Effector CD8-positive, alpha-beta T cell (primary cell): ENCODE measurements around the gene XAB2.

Experiments
- DNase-seq: peaks from one replicate; lab custom pipeline; 2025; lab: John Stamatoyannopoulos, UW

Gene XAB2

DNA sequence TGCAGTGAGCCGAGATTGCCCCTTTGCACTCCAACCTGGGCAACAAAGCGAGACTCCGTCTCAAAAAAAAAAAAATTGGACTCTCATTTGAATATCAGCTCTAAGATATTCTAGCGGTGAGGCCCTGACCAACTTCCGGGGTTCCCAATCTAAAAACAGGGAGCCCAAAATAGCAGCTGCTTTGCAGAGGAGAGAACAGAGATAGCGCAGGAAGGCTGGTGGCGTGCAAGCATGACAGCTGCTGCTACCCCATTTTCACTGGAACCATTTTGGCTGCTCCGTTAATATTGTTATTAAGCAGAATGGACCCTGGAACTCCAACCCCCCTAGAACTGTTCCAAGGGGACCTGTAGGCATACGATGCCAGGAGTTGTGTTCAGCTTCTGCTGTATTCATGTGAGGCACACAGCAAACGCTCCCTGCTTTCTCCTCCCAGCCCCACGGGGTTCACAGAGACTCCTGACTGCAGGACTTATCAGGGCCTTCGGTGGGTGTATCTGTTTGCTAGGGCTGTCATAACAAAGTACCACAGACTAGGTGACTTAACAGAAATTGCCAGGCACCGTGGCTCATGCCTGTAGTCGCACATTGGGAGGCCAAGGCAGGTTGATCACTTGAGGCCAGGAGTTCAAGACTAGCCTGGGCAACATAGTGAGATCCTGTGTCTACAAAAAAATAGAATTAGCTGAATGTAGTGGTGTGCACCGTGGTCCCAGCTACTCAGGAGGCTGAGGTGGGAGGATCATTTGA, 19.1 kb upstream of the XAB2 start:
- no peak for DNase-seq

DNA sequence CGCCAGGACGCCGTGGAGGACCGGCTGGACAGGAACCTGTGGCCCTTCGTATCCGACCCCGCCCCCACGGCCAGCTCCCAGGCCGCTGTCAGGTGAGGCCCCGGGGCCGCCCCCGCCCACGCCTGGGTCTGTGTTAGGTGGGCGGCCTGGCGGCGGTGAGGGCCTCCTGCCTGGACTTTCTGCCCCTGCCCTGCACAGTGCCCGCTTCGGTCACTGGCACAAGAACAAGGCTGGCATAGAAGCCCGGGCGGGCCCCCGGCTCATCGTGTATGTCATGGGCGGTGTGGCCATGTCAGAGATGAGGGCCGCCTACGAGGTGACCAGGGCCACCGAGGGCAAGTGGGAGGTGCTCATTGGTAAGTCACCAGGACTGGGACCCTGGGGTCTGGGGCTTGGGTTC, 17.8 kb upstream of the XAB2 start:
- no peak for DNase-seq

DNA sequence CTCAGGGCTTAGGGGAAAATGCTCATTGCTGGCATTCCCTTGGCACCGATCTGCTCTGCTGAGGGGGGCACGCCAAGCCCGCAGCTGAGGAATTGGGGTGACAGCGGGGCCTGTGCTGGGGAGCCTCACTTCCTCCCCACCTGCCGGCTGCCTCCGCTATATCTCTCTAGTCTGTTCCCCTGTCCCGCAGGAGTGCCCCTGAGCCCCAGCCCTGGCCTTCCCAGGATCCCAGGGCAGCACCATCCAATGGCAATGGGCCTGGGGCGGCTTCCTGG, 17.0 kb upstream of the XAB2 start:
- DNase-seq: no peak

DNA sequence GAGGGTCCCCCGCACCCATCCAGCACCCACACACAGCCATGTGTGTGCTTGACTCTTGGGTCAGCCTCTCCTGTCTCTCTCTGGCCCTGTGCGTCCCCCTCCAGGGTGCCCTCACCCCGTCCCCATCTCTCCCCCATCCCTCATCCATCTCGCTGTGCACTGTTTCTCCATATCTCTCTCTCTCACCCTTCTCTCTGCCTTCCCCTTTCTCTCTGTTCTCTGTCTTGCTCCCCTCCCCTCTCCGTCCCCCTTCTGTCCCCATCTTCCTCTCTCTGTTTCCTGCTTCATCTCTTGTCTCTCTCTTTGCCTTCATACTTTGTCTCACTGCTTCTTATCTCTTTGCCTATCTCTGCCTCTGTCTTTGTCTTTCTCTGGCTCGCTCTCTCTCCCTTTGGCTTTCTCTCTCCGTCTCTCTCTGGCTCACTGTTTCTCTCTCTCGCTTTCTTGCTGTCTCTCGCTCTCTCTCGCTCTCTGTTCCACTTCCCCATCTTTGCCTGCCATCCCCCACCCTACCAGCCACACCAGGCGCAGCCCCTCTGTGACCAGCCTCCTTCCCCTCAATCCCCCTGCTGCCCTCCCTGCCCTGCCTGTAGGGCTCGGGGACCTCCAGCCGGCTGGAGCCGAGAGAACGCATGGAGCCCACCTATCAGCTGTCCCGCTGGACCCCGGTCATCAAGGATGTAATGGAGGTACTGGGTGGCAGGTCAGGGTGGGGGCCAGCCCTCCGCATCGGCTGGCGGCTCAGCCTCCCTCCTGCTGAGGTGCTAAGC, 16.5 kb upstream of the XAB2 start:
- no peak for DNase-seq

DNA sequence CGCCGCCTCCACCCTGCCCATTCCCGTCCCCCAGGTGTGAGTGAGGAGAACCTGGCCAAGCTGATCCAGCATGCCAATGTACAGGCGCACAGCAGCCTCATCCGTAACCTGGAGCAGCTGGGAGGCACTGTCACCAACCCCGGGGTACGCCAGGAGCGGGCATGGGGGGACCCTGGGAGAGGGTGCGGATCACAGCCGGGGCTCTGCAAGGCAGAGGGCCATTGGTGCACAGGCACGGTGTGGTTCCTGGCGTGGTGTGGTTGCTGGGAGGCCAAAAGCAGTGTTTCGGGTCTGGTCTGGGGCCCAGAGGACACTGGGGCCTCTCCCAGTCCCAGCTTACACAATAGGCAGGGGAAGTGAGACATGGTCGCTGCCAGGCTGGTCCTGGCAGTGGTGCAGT, 15.8 kb upstream of the XAB2 start:
- no peak for DNase-seq

DNA sequence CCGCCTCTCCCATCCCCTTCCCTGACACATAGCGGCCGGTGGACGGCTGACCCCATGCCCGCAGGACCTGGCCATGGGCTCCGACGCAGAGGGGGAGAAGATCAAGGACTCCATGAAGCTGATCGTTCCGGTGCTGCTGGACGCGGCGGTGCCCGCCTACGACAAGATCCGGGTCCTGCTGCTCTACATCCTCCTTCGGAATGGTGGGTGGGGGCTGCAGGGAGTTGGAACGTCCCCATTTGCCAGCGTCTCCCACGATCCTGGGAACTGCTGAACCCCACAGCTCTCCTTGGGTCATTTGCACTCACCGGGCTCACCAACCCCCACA, 15.2 kb upstream of the XAB2 start:
- DNase-seq: no peak

DNA sequence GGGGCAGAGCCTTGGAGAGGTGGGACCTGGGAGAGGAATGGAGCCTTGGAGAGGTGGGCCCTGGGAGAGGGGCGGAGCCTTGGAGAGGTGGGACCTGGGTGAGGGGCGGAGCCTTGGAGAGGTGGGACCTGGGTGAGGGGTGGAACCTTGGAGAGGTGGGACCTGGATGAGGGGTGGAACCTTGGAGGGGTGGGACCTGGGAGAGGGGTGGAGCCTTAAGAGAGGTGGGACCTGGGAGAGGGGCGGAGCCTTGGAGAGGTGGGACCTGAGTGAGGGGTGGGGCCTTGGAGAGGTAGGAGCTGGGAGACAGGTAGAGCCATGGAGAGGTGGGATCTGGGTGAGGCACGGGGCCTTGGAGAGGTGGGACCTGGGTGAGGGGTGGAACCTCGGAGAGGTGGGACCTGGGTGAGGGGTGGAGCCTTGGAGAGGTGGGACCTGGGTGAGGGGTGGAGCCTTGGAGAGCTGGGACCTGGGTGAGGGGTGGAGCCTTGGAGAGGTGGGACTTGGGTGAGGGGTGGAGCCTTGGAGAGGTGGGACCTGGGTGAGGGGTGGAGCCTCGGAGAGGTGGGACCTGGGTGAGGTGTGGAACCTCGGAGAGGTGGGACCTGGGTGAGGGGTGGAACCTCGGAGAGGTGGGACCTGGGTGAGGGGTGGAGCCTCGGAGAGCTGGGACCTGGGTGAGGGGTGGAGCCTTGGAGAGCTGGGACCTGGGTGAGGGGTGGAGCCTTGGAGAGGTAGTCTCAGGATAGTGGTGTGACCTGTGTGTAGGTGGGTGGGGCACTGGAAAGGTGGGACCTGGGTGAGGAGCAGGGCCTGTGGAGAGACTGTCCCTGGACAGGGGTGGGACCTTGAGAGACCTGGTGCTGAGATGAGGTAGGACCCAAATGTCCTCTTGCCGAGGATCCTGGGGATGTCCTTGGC, 14.5 kb upstream of the XAB2 start:
- peak; percentile 19 for DNase-seq

DNA sequence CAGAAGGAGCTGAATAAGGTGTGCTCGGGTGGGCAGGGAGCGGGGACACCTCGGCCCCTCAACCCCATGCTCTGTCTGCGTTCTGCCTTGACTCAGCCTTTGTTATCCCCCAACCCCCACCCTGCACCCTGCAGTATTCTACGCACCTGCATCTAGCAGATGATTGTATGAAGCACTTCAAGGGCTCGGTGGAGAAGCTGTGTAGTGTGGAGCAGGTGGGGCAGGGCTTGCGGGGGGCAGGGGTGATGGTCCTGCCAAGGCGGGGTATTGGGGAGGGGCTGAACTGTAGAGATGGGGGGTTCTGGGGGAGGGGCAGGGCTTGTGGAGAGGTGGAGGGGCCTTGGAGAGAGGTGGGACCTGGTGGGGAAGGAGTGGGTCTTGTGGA, 13.7 kb upstream of the XAB2 start:
- no peak for DNase-seq

DNA sequence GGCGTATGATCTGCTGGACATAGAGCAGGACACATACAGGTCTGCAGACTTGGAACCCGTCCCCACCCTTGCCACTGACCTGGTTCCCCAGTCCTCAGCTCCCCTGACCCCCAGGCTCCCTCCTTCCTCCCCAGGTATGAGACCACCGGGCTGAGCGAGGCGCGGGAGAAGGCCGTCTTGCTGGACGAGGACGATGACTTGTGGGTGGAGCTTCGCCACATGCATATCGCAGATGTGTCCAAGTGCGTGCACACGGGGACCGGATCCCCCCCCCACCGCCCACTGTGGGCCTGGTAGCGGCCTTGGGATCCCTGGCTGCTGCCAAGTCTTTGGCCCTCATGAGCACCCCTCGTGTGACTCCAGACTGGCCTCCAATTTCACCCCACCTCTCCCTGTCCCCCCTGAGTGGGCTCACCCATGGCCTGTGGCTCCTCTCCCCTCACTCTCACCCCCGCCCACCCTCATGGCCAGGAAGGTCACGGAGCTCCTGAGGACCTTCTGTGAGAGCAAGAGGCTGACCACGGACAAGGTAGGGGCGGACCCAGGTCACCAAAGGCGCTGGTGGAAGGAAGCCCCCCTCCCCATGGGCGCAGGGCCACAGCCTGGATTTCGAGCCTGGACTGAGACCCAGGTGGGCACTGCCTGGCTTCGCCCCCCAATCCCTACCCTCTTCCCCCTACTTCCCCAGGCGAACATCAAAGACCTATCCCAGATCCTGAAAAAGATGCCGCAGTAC, 13.1 kb upstream of the XAB2 start:
- DNase-seq: no peak

DNA sequence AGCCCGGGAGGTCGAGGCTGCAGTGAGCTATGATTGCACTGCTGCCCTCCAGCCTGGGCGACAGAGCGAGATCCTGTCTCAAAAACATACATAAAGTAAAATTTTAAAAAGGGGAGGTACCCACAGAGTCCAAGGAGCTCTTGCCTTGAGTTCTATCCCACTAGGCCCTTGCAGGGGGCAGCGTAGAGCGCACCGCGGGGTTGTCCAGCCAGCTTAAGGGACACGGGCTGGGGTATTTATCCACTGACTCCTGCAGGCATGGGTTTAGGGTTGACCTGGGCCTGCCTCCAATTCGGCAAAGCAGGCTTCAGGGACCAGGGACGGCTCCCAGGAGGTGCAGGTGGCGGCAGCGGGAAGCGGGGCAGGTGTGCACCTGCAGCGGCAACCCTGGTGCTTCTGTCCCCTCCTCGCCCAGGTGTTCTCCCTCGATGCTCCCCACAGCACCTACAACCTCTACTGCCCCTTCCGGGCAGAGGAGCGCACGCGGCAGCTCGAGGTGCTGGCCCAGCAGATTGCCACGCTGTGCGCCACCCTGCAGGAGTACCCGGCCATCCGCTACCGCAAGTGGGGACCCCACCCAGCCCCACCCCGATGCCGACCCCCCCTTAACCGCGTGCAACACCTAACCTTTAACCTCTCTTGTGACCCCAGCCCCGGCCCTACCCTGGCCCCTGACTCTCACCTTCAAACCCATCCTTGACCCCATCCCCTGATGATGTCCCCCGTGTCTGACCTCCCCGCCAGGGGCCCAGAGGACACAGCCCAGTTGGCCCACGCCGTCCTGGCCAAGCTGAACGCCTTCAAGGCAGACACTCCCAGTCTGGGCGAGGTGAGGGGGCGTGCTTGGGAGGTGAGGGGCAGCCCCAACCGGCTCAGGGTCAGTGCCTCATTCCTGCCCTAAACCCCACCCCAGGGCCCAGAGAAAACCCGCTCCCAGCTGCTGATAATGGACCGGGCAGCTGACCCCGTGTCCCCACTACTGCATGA, 12.2 kb upstream of the XAB2 start:
- no peak for DNase-seq

DNA sequence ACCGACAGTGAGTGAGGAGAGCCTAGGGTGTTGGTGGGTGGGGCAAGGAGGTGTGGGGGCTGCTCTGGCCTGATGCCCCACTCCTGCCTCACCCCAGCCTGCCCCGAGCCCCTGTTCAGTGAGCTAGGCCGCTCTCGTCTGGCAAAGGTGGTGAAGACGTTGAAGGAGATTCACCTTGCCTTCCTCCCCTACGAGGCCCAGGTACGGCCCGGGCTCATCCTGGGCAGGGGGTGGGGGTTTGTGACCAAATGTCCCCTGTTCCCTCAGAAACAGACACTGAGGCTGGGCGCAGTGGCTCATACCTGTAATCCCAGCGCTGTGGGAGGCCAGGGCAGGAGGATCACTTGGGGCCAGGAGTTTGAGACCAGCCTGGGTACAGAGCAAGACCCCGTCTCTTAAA, 11.5 kb upstream of the XAB2 start:
- no peak for DNase-seq

DNA sequence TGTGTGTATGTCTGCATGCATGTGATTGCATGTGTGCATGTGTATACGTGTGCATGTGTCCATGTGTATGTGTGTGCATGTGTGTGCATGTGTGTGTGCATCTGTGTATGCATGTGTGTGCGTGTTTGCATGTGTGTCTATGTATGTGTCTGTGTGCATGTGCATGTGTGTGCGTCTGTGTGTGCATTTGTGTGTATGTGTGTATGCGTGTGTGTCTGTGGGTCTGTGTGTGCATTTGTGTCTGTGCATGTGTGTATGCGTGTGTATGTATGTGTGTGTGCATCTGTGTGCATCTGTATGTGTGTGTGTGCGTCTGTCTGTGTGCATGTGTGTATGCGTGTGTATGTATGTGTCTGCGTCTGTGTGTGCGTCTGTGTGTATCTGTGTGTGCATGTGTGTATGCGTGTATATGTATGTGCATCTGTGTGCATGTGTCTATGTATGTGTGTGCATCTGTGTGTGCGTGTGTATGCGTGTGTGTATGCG, 10.6 kb upstream of the XAB2 start:
- DNase-seq: no peak

DNA sequence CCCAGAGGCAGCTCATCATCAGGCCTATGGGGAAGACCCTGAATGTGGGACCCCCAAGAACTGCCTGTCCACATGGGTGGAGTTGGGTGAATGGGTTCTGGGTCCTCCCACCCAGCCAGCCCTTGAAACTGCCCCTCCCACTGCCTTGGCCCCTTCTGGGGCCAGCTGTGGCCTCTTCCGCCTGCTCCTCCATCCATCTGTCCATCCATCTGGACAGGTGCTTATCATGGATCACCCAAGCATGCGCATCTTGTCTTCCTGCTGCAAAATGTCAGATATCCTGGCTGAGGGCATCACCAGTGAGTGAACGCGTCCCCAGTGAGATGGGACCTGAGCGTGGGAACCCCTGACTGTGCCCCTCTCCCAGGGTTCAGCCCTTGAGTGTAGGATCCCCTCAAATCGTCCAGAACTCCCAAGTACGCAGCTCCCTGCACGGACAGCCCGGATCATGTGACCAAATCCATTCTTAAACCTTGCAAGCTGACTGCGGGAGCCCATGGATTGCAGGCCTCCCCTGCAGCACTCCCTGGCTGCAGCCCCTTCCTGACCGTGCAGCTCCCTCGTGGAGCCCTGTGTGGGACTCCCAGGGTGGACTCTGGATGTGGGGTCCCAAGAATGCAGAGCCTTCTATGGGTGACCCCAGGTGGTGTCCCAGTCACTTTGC, 9.6 kb upstream of the XAB2 start:
- DNase-seq: no peak

DNA sequence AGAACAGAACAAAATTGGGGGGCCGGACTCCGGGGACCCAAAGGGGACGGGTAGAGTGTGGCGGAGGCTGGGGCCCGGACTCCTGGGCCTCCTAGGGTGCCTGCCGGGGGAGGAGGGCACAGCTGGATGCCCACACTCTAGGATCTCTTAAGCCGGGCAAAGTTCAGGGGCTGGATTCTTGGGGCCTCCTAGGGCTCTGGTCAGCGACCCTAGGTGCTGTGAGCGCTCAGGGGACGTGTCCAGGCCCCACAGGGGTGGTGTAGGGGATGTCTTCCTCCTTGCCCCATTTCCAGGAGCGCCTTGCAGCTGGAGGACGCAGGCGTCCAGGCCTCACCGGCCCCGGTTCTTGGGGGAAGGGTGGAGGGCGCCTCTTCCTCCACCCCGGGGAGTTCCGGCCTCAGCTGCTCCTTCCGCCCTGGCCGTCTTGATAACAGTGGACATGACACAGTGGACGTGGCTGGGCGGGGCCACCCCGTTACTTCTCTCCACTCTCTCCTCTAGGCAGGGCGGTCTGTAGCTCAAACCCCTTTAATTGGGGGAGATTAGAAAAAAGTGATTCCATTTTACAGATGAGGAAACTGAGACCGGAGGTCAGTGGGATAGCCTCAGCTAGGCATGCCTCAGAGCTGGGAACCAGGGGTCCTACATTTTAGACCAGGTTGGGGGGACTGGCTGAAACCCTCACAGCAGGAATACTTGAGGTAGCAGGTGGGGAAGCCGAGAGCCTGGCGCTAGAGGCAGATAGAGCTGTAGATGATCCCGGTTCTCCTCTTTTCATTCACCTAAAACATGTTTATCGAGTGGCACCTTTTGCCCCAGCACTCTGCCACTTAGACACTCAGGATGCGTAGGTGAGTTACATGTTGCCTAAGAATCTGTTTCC, 8.3 kb upstream of the XAB2 start:
- DNase-seq: no peak

DNA sequence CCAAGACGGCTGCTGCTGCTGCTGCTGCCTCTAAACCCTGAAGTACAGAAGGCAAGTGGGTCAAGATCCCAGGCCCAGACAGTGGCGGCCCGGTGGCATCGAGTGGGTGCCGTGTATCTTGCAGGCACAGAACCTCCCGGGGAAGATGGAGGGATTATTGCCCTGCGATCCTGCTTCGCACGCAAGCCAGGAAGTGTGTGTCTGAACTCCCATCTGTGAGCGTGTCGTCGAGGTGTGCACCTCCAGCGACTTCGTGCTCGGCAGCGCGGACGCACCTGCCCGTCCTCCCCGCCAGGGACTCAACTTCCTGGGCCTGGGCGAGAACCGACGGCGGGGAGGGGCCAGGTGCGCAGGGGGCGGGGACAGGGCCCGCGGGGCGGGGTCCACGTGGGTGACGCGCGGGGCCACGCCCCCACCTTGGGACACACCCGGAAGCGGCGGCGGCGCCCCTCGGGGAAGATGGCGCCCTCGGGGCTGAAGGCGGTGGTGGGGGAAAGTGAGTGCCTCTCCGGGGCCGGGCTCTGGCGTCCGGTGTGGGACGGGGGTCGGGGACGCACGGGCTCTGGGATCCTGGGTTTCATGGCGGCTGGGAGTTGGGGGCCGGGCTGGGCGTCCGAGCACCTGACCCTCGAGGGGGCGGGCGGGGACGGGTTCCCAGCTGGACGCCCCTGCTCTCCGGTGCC, 7.5 kb upstream of the XAB2 start, which contains the start of gene STXBP2:
STXBP2 (plus strand) TSS at position 420 of the 683 bp plus-strand sequence; CDS start at position 460, 40 bp downstream.
- DNase-seq: peak; percentile 92

DNA sequence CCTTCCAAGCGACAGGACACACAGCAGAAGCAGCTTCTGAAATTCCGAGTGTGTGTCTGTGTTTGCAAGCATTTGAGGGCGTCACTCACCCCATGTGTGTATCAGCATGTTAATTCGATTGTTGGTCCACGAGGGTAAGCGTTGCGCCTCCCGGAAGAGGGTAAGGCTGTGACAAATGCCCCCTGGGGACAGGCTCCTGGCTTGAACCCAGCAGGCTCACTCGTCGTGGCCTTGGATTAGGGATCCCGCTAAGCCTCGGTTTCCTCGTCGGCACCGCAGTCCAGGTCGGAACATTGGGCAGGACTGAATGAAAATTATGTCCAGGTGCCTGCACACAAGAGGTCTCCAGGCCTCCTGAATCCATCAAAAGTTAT, 7.0 kb upstream of the XAB2 start:
- DNase-seq: no peak

DNA sequence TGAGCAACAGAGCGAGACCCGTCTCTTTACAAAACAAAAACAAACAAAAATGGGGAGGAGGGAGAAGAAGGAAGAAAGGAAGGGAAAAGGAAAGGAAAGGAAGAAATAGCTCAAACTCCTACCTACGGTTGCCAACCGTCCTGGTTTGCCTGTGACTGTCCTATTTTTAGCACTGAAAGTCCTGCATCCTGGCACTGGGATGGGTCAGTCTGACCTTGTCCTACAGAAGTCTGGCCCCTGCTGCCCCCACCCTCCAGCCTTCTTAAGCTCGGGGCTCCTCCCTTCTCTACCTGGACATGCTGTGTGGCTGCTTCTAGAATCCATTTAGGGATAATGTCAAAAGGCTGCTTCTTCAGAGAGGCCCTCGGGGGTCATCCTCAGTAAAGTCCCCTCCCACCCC, 6.3 kb upstream of the XAB2 start:
- DNase-seq: no peak

DNA sequence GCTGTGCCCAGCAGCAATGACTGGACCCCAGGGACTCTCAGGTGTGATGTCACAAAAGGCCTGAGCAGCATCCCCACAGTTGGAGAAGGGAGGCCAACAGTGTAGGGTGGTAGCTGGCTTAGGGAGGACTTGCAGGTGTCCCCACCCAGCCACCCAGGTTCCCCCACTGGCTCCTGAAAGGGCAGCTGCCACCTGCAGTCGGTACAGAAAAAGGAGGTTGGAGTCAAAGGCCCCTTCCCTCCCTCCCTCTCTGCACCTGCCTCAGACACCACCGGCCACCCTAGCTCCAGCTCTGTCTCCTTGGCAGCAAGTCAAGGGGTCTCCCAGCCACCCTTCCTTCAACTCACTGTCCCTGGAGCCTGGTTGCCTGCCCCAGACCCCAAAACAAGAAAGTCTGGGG, 4.4 kb upstream of the XAB2 start, which contains the start of gene PCP2:
PCP2 (minus strand) TSS at position 22 of the 400 bp plus-strand sequence. CDS start 262 bp downstream, outside the sequence.
- no peak for DNase-seq
